Cardiac fibroblast (primary cell): Measurements from ENCODE around the gene TNS3.

ENCODE experiments used
- DNase-seq, 2 donors: peaks; one replicate each; pipeline versions ENCODE4 v3.0.0 to v3.0.0-alpha.2; 2010; ENCODE audit warnings: low read depth in 2 of 2
- H3K4me3 ChIP-seq, 2 donors: replicated peaks in 1 of 2; 1 replicate in 1 of 2; 2 replicates in 1 of 2; pipeline ENCODE4 v1.5.1; 2011; ENCODE audit warnings: low read depth in 2 of 2, low read length in 2 of 2, mild to moderate bottlenecking in 2 of 2, moderate library complexity in 1 of 2
- CTCF ChIP-seq: IDR thresholded peaks from one replicate; pipeline ENCODE4 v1.5.1; 2011; ENCODE audit warnings: low read depth, mild to moderate bottlenecking, low read length, inconsistent platforms

The TNS3 gene

GRCh38 chr7:47390914-47391313 is 191.0 kb downstream of the TNS3 start:
- no peak overlapping the region for H3K4me3 ChIP-seq
- TF ChIP-seq CTCF: no peak
- DNase-seq: no peak

GRCh38 chr7:47389923-47390630 is 191.8 kb downstream of the TNS3 start:
- no peak for DNase-seq
- no peak for TF ChIP-seq CTCF
- H3K4me3 ChIP-seq: no peak overlapping the region

- no peak overlapping the region for H3K4me3 ChIP-seq
- DNase-seq: no peak
- TF ChIP-seq CTCF: no peak
Measured at GRCh38 chr7:47389171-47389922, 192.6 kb downstream of the TNS3 start.

GRCh38 chr7:47387506-47387905 is 194.4 kb downstream of the TNS3 start:
- no peak overlapping the region for H3K4me3 ChIP-seq
- no peak for DNase-seq
- no peak for TF ChIP-seq CTCF

GRCh38 chr7:47386273-47386835 is 195.6 kb downstream of the TNS3 start:
- DNase-seq: no peak
- TF ChIP-seq CTCF: no peak
- H3K4me3 ChIP-seq: no peak overlapping the region

GRCh38 chr7:47385536-47386125 is 196.3 kb downstream of the TNS3 start:
- no peak overlapping the region for H3K4me3 ChIP-seq
- TF ChIP-seq CTCF: no peak
- no peak for DNase-seq
